ENCODE measurements around the gene RASGRF2.

DNA sequence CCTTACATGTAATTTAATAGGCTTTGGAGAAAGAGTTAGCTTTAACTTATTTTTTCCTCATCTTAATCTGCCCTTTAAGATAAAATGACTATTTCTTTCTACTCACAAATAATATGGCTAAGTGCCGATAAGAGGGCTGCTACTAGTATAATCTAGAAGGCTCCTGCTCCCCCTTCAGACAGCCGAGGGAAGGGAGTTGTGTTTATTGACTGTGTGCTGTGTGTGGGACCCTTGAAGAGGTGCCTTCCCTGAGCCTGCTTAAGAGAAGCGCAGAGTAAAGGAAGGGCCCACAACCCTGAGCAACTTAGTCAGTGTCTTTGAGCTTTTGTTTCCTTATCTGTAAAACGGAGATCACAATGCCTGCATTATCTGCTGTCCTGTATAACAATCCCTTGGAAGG lies 244.9 kb downstream of the RASGRF2 start:
- TF ChIP-seq, protein P1, sequence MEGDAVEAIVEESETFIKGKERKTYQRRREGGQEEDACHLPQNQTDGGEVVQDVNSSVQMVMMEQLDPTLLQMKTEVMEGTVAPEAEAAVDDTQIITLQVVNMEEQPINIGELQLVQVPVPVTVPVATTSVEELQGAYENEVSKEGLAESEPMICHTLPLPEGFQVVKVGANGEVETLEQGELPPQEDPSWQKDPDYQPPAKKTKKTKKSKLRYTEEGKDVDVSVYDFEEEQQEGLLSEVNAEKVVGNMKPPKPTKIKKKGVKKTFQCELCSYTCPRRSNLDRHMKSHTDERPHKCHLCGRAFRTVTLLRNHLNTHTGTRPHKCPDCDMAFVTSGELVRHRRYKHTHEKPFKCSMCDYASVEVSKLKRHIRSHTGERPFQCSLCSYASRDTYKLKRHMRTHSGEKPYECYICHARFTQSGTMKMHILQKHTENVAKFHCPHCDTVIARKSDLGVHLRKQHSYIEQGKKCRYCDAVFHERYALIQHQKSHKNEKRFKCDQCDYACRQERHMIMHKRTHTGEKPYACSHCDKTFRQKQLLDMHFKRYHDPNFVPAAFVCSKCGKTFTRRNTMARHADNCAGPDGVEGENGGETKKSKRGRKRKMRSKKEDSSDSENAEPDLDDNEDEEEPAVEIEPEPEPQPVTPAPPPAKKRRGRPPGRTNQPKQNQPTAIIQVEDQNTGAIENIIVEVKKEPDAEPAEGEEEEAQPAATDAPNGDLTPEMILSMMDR (IDR thresholded peaks at IDR 0.05) = no peak
- TF ChIP-seq POLR2AphosphoS5 (IDR thresholded peaks at IDR 0.05) (no peak), EP300 (IDR thresholded peaks at IDR 0.05) (no peak), POLR2A (IDR thresholded peaks at IDR 0.05) (no peak)

All from suprapubic skin (tissue), 4 donors.